K562 (cell line): Measurements from ENCODE around the gene CLHC1. TPM values are rescaled to one million over a fixed set of nuclear protein-coding genes. Genes with fewer than 3 reads are reported as not detected.

ENCODE experiments used
- CBX8 ChIP-seq: fragments of 200-600 bp; sonication (generic); IDR thresholded peaks from 2 replicates; pipeline ENCODE4 v1.6.1; 2012; ENCODE audit warnings: borderline replicate concordance, mixed run types, low read depth, mild to moderate bottlenecking, moderate library complexity, mixed read lengths, low read length, control low read depth, inconsistent platforms; ENCODE audit not compliant: poor library complexity, severe bottlenecking; ENCODE audit errors: extremely low read depth
- ETV1 ChIP-seq: fragments of 450-650 bp; conservative IDR thresholded peaks from 2 replicates; pipeline ENCODE4 v1.6.1; 2016; ENCODE audit warnings: missing genetic modification characterization, control low read depth, low read depth, missing compliant biosample characterization
- HMBOX1 ChIP-seq: sonication (generic); IDR thresholded peaks from 2 replicates; pipeline ENCODE4 v1.6.1; 2016
- JUNB ChIP-seq: fragments of 450-650 bp; formaldehyde crosslinking; conservative IDR thresholded peaks from 2 replicates; pipeline ENCODE4 v1.4.0; 2020; ENCODE audit warnings: mild to moderate bottlenecking
- MCM3 ChIP-seq: fragments of 450-650 bp; IDR thresholded peaks from 2 replicates; pipeline ENCODE4 v1.6.1; 2016
- PCBP1 ChIP-seq: fragments of 200-400 bp; formaldehyde crosslinking; IDR thresholded peaks from 2 replicates; pipeline ENCODE4 v1.6.1; 2018; ENCODE audit warnings: mild to moderate bottlenecking, low read depth, low read length; ENCODE audit not compliant: poor library complexity, severe bottlenecking
- POLR3A ChIP-seq: IDR thresholded peaks from 2 replicates; pipeline ENCODE4 v1.6.1; 2011; ENCODE audit warnings: borderline replicate concordance, mild to moderate bottlenecking, moderate library complexity; ENCODE audit not compliant: insufficient read length, insufficient read depth; ENCODE audit errors: extremely low read depth
- PTTG1 ChIP-seq: fragments of 450-650 bp; IDR thresholded peaks from 2 replicates; pipeline ENCODE4 v1.6.1; 2016; ENCODE audit warnings: low read depth, mild to moderate bottlenecking, missing genetic modification characterization, missing compliant biosample characterization
- PYGO2 ChIP-seq: fragments of 450-650 bp; IDR thresholded peaks from 2 replicates; pipeline ENCODE4 v1.6.1; 2016; ENCODE audit warnings: mild to moderate bottlenecking, missing genetic modification characterization, moderate library complexity, missing compliant biosample characterization
- RUNX1 ChIP-seq: sonication (generic); IDR thresholded peaks from 2 replicates; pipeline ENCODE4 v1.6.1; 2016; ENCODE audit warnings: antibody characterized with exemption, low read depth
- SFPQ ChIP-seq: fragments of 200-400 bp; formaldehyde crosslinking; IDR thresholded peaks from 2 replicates; pipeline ENCODE4 v1.6.1; 2017; ENCODE audit warnings: mild to moderate bottlenecking, low read depth, low read length, moderate library complexity
- TFE3 ChIP-seq: fragments of 450-650 bp; formaldehyde crosslinking; IDR thresholded peaks from 2 replicates; pipeline ENCODE4 v1.4.0; 2020; ENCODE audit warnings: mild to moderate bottlenecking, mixed read lengths
- TGIF2 ChIP-seq: sonication (generic); formaldehyde crosslinking; IDR thresholded peaks from 2 replicates; pipeline ENCODE4 v1.8.1; 2022; ENCODE audit warnings: mild to moderate bottlenecking, missing genetic modification reagents, moderate library complexity
- ZFP30 ChIP-seq: fragments of 250-450 bp; sonication (Bioruptor Pico); IDR thresholded peaks from 2 replicates; pipeline ENCODE4 v1.8.0; 2022; ENCODE audit warnings: moderate library complexity, mild to moderate bottlenecking, inconsistent platforms, borderline replicate concordance
- ZNF140 ChIP-seq: fragments of 250-450 bp; sonication (Bioruptor Pico); IDR thresholded peaks from 2 replicates; pipeline ENCODE4 v1.8.0; 2021; ENCODE audit warnings: moderate library complexity, mild to moderate bottlenecking, inconsistent platforms
- ZNF146 ChIP-seq: IDR thresholded peaks from one replicate; pipeline ENCODE4 v1.6.1; 2018; ENCODE audit warnings: missing compliant biosample characterization; ENCODE audit not compliant: unreplicated experiment
- ZNF165 ChIP-seq: fragments of 250-450 bp; sonication (Bioruptor Pico); IDR thresholded peaks from 2 replicates; pipeline ENCODE4 v1.4.0; 2020; ENCODE audit warnings: borderline replicate concordance
- ZNF280A ChIP-seq: fragments of 450-650 bp; IDR thresholded peaks from 2 replicates; pipeline ENCODE4 v1.6.1; 2018; ENCODE audit warnings: mild to moderate bottlenecking, low read depth; ENCODE audit not compliant: partially characterized antibody
- ZNF655 ChIP-seq: fragments of 250-450 bp; sonication (Bioruptor Pico); IDR thresholded peaks from 2 replicates; pipeline ENCODE4 v1.5.0; 2021
- polyA plus RNA-seq, 8 experiments: library from polyadenylated mRNA; depleted of rRNA in 4 of 8; stranded (reverse) in 5 of 8; unstranded in 3 of 8; fragments of >200 nt; fragmentation: Nextera tagmentation in 2 of 8; fragmentation: Illumina TruSeq in 1 of 8; extraction: Ambion mirVana in 2 of 8; extraction: Trizol in 1 of 8; gene quantifications; 2 replicates each; pipeline versions ENCODE4 v1.2.1 to v1.2.3, GENCODE V29; 2011 to 2014; ENCODE audit warnings: inconsistent platforms in 1 of 8, missing spikeins in 1 of 8
- total RNA-seq, 7 experiments: library from RNA; depleted of rRNA in 6 of 7; stranded (reverse); fragments of >200 nt in 6 of 7; fragmentation: Illumina TruSeq in 2 of 7; extraction: Trizol in 2 of 7; gene quantifications; 2 replicates each; pipeline versions ENCODE4 v1.2.1 to v1.2.3, GENCODE V29; 2011 to 2021; ENCODE audit warnings: low replicate concordance in 1 of 7

CLHC1 gene
- total and polyA plus RNA-seq, 9 of the 15 experiments (the other 6 are each of a cell fraction or from before 2014, with no cell fraction given), result 3.7 to 14.3 (median 8.6) TPM

- TF ChIP-seq PYGO2 (tag), result peak; percentile 87
- no peak for TF ChIP-seq TGIF2
- TF ChIP-seq ZNF655 (CRISPR knock-in tag), result no peak
- no peak for TF ChIP-seq SFPQ
- TF ChIP-seq HMBOX1, result peak; percentile 86
- TF ChIP-seq MCM3, result no peak
- no peak for TF ChIP-seq POLR3A
- TF ChIP-seq CBX8, result no peak
- TF ChIP-seq RUNX1, result peak; percentile 90
- peak; percentile 75 for TF ChIP-seq ETV1
- no peak; the same call in none of the 2 replicates for TF ChIP-seq TFE3
- TF ChIP-seq ZNF165 (CRISPR knock-in tag), result peak; percentile 9; the same call in 1 of the 2 replicates
- TF ChIP-seq ZFP30 (CRISPR knock-in tag), result no peak
- no peak for TF ChIP-seq ZNF280A
- no peak for TF ChIP-seq PCBP1
- no peak for TF ChIP-seq ZNF140 (CRISPR knock-in tag)
- no peak for TF ChIP-seq PTTG1 (tag)
- TF ChIP-seq JUNB, result no peak
- TF ChIP-seq ZNF146 (CRISPR knock-in tag), result no peak
Observed at GRCh38 chr2:55140316-55141219, 91.5 kb downstream of the CLHC1 start (continued).
